IMR-90 (cell line): Measurements from ENCODE around the gene WBP2NL.

ENCODE experiments used
- CTCF ChIP-seq: conservative IDR thresholded peaks from 2 replicates; pipeline ENCODE4 v1.5.1; 2012; ENCODE audit warnings: mild to moderate bottlenecking, low read depth, low read length, improper control_type of control experiment
- RAD21 ChIP-seq: IDR thresholded peaks from 2 replicates; pipeline ENCODE4 v1.6.1; 2012; ENCODE audit warnings: low read length, improper control_type of control experiment

- TF ChIP-seq CTCF (no peak), RAD21 (no peak)
These were observed 27.2 kb upstream of the WBP2NL start for GRCh38 chr22:41971431-41971830.
